ENCODE measurements around the gene SRL.

SRL gene

GRCh38 chr16:4249530-4250308, 7.8 kb upstream of the SRL start:
- no peak for DNase-seq (ENCODE audit: low read depth)
- no peak overlapping the region for H3K4me3 ChIP-seq (ENCODE audit: low read depth, low read length)
- TF ChIP-seq CTCF (IDR thresholded peaks at IDR 0.05; ENCODE audit: insufficient read depth, low read depth, low read length, missing control alignments) = no peak

GRCh38 chr16:4247460-4247784, 5.5 kb upstream of the SRL start:
- no peak for TF ChIP-seq CTCF (IDR thresholded peaks at IDR 0.05; ENCODE audit: insufficient read depth, low read depth, low read length, missing control alignments)
- no peak for DNase-seq (ENCODE audit: low read depth)
- no peak overlapping the region for H3K4me3 ChIP-seq (ENCODE audit: low read depth, low read length)

GRCh38 chr16:4246777-4247459, 5.0 kb upstream of the SRL start:
- no peak for DNase-seq (ENCODE audit: low read depth)
- H3K4me3 ChIP-seq (ENCODE audit: low read depth, low read length) = no peak overlapping the region
- no peak for TF ChIP-seq CTCF (IDR thresholded peaks at IDR 0.05; ENCODE audit: insufficient read depth, low read depth, low read length, missing control alignments)

GRCh38 chr16:4245077-4245791, 3.4 kb upstream of the SRL start:
- no peak for TF ChIP-seq CTCF (IDR thresholded peaks at IDR 0.05; ENCODE audit: insufficient read depth, low read depth, low read length, missing control alignments)
- H3K4me3 ChIP-seq (ENCODE audit: low read depth, low read length) = no peak overlapping the region
- no peak for DNase-seq (ENCODE audit: low read depth)

- no peak overlapping the region for H3K4me3 ChIP-seq (ENCODE audit: low read depth, low read length)
- TF ChIP-seq CTCF (IDR thresholded peaks at IDR 0.05; ENCODE audit: insufficient read depth, low read depth, low read length, missing control alignments) = no peak
- no peak for DNase-seq (ENCODE audit: low read depth)
These were observed 2.6 kb upstream of the SRL start for GRCh38 chr16:4244254-4245076.

- no peak overlapping the region for H3K4me3 ChIP-seq (ENCODE audit: low read depth, low read length)
- no peak for TF ChIP-seq CTCF (IDR thresholded peaks at IDR 0.05; ENCODE audit: insufficient read depth, low read depth, low read length, missing control alignments)
- DNase-seq (ENCODE audit: low read depth) = no peak
These were observed 487 bp downstream of the SRL start for GRCh38 chr16:4241258-4241927.
